NCI-H748 treated with DMSO at 0.1 percent for 48 hours (cell line): ENCODE data around the gene CENPP.

Experiments
- DNase-seq: peaks from one replicate; lab custom pipeline; 2025; lab: John Stamatoyannopoulos, UW

Gene CENPP

GRCh38 chr9:92325269-92325990 is at the start of gene CENPP, which contains the start of gene NOL8:
TSS of gene CENPP (plus strand) at chr9:92325953.
TSS of gene NOL8 (minus strand) at chr9:92325350. CDS start at chr9:92324161, 1,189 bp downstream.
- DNase-seq, result peak; percentile 87

GRCh38 chr9:92276331-92277032 is 49.3 kb upstream of the CENPP start:
- DNase-seq, result no peak

DNA sequence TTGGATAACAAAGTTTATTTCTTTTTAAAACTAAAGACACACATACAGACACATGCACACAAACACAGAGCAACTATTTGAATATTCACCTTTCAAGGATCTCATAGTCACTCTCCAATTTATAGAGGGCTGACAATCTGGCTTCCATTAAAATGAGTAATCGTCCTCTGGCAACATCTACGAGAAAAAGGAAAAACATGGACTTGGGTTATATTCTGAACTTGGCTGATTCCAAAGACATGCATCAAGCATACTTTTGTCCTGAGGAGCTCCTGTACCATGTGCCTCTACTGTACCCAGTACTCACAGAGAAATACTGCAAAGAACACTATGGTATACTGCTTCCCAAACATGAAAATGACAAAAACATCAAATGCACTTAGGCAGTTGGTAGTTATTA is 47.6 kb upstream of the CENPP start:
- DNase-seq, result no peak

GRCh38 chr9:92279302-92279701 is 46.5 kb upstream of the CENPP start:
- DNase-seq, result no peak

GRCh38 chr9:92289708-92290390 is 35.9 kb upstream of the CENPP start:
- no peak for DNase-seq

DNA sequence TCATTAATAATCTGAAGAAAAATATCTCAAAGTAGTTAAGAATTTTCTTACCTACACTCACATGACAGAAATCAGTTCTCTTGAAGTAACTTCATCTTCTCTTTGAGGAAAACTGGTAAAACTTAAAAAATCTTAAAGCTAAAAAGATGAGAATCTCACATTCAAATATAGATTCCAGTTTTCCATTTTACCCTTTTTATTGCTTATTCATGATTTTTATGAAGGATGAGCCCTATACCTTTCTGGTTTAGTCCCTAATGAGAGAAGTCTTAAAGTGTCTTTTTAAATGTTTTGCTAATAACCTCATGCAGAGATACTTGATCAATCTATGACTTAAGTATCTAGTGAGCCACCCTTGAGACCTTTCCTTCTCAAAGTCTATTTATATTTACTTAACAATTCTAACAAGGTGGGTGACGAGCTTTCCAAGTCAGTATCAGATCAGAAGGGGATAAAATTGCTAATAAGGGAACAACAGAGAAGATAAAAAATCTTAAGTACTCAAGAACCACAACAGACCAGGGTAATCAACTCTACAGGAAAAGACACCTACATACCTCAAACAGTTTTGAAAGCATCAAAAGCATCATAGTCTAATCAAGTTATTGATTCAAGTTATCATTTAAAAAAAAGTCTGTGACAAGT is 34.8 kb upstream of the CENPP start:
- no peak for DNase-seq

DNA sequence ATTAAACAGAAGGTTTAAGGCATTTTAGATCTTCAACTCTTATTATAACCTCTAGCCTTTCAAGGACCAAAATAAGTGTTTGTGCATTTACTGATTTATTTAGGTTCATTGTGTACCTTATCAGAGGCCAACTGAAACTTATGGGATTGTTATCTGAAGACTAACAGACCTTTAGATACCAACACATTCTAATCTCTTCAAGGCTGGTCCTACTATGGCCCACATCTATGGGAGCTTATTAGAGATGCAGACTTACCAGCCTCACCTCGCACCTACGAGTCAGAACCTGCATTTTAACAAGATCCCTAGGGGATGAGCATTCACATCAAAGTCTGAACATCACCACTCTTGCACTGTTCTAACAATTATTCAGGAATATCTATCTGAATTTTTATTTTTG is 34.2 kb upstream of the CENPP start:
- no peak for DNase-seq

- no peak for DNase-seq
Measured at GRCh38 chr9:92292338-92293074, 33.2 kb upstream of the CENPP start.

DNA sequence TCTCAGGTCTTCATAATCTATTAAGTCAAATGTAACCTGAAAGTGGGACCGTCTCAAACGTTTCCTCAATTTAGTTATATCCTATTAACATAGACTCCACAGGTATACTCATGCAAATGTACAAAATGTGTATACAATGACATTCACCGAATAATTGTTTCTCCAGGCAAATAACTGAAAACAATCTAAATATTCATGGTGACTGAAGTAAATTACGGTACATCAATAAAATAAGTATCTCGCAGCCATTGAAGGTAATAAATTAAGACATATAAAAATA is 32.7 kb upstream of the CENPP start:
- DNase-seq, result no peak

GRCh38 chr9:92293452-92294296 is 32.1 kb upstream of the CENPP start, which contains the start of gene IARS1:
TSS of gene IARS1 (minus strand) at chr9:92293697. CDS start at chr9:92289419, 4,278 bp downstream.
- DNase-seq, result peak; percentile 94

DNA sequence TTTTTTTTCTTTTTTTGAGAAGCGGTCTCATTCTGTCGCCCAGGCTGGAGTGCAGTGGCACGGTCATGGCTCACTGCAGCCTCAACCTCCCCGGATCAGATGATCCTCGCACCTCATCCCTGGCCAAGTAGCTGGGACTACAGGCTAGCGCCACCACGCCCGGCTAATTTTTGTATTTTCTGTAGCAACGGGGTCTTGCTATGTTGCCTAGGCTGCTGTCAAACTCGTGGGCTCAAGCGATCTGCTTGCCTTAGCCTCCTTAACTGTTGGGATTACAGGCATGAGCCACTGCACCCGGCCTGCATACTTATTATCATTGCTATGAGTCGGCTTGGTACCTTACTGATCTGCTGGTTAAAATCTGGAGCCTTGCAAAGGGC is 31.5 kb upstream of the CENPP start:
- DNase-seq, result no peak

- no peak for DNase-seq
Measured at GRCh38 chr9:92295240-92295790, 30.4 kb upstream of the CENPP start.

GRCh38 chr9:92295827-92296258 is 29.9 kb upstream of the CENPP start:
- DNase-seq, result no peak

- no peak for DNase-seq
Measured at GRCh38 chr9:92297611-92298010, 28.1 kb upstream of the CENPP start.

DNA sequence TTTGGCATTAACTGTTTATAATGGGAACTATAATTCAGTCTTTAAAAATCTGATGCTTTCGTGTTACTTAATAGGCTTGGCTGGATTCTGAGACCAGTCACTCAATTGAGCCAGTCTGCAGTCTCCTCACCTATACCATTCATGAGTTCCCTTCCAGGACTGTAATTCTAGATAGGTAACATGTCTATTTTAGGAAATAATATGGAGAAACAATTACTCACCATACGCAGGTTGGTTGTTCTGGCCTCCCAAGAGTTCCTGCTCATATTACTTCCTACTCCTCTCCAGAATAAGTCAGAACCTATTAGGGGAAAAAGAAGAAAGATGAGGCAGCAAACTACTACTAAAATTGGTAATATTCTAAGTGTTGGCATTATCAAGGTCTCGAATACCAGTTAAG is 27.7 kb upstream of the CENPP start:
- no peak for DNase-seq

DNA sequence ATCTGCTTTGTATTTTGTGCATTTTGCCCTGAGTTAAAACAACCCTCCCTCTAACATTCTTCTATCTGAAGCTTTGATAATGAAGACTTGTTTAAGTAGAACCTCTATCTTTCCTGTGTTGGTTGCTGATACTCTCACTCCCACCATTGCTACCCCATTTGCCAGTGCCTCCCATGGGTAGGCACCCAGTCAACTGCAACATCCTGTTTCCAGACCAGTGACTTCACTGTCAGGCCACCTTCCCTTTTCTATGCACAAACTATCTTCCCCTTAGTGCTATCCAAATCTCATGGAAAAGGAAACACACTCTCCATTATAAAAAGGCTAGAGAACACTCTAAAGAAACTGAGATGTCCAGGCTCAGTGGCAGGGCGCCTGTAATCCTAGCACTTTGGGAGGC is 26.6 kb upstream of the CENPP start:
- no peak for DNase-seq

- no peak for DNase-seq
Measured at GRCh38 chr9:92300936-92301335, 24.8 kb upstream of the CENPP start.

GRCh38 chr9:92308893-92309292 is 16.9 kb upstream of the CENPP start:
- DNase-seq, result no peak

GRCh38 chr9:92310562-92310961 is 15.2 kb upstream of the CENPP start:
- no peak for DNase-seq

- DNase-seq, result no peak
Measured at GRCh38 chr9:92312887-92313623, 12.7 kb upstream of the CENPP start.
